Measurements from ENCODE around the gene FIS1. TPM values are rescaled to one million over a fixed set of nuclear protein-coding genes. Genes with fewer than 3 reads are reported as not detected.

FIS1 gene
- total RNA-seq, 1 donor from 2014 or later: 118 TPM

- DNase-seq (ENCODE audit: low spot score): no peak
- Mint-ChIP-seq H3K27me3 (ENCODE audit: low read depth) (no peaks in the 10 kb centered on the region), H3K36me3 (ENCODE audit: low read depth) (peaks cover 2% of the 10 kb centered on the region), H3K9me3 (ENCODE audit: low read depth) (no peaks in the 10 kb centered on the region), H3K27ac (ENCODE audit: unreplicated experiment) (peak within 1 kb of the TSS; percentile 63), H3K4me3 (ENCODE audit: unreplicated experiment) (no peak within 1 kb of the TSS), H3K4me1 (ENCODE audit: low read depth) (peaks cover 4% of the 10 kb centered on the region)
- TF ChIP-seq, protein P1, sequence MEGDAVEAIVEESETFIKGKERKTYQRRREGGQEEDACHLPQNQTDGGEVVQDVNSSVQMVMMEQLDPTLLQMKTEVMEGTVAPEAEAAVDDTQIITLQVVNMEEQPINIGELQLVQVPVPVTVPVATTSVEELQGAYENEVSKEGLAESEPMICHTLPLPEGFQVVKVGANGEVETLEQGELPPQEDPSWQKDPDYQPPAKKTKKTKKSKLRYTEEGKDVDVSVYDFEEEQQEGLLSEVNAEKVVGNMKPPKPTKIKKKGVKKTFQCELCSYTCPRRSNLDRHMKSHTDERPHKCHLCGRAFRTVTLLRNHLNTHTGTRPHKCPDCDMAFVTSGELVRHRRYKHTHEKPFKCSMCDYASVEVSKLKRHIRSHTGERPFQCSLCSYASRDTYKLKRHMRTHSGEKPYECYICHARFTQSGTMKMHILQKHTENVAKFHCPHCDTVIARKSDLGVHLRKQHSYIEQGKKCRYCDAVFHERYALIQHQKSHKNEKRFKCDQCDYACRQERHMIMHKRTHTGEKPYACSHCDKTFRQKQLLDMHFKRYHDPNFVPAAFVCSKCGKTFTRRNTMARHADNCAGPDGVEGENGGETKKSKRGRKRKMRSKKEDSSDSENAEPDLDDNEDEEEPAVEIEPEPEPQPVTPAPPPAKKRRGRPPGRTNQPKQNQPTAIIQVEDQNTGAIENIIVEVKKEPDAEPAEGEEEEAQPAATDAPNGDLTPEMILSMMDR (IDR thresholded peaks at IDR 0.05): no peak
Measured at GRCh38 chr7:101237206-101238067, 7.4 kb downstream of the FIS1 start, which contains the start of gene CLDN15. TSS of gene CLDN15 (minus strand) at chr7:101237802. CDS start at chr7:101237581, 221 bp downstream.

DNA sequence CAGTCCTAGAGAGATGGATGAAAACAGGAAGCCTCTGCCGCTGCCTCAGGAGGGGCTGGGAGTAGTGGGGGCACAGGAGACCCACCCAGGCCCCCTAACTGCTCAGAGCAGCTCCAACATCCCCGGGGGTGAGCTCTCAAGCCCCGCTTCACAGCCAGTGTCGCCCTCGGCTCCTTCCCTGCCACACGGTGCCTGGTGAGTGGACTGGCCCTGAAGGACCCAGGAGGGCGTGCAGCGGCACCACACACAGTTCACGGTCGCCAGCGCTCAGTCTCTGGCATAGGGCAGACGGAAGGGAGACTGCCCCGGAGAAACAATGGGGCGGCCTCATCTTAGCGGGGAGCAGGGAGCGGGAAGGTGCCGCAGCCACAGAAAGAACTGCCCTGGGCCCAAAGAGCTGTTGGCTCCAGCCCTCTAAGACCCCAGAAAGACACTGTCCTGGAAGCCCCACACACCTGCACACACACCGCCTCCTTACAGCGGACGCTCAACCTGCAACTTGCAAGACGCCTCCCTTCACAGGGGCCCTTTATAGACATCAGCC lies 8.5 kb downstream of the FIS1 start:
- Mint-ChIP-seq H3K9me3 (ENCODE audit: low read depth) (no peaks in the 10 kb centered on the region), H3K4me3 (ENCODE audit: unreplicated experiment) (no peak overlapping the region), H3K27ac (ENCODE audit: unreplicated experiment) (no peak overlapping the region), H3K27me3 (ENCODE audit: low read depth) (no peaks in the 10 kb centered on the region), H3K36me3 (ENCODE audit: low read depth) (peaks cover 2% of the 10 kb centered on the region), H3K4me1 (ENCODE audit: low read depth) (peaks cover 9% of the 10 kb centered on the region)
- no peak for DNase-seq (ENCODE audit: low spot score)
- TF ChIP-seq, protein P1 (IDR thresholded peaks at IDR 0.05): no peak

GRCh38 chr7:101235522-101235921 lies 9.4 kb downstream of the FIS1 start:
- peaks cover 9% of the 10 kb centered on the region for H3K4me1 Mint-ChIP-seq (ENCODE audit: low read depth)
- no peak overlapping the region for H3K4me3 Mint-ChIP-seq (ENCODE audit: unreplicated experiment)
- TF ChIP-seq, protein P1 (IDR thresholded peaks at IDR 0.05): no peak
- no peak for DNase-seq (ENCODE audit: low spot score)
- H3K27me3 Mint-ChIP-seq (ENCODE audit: low read depth): no peaks in the 10 kb centered on the region
- H3K36me3 Mint-ChIP-seq (ENCODE audit: low read depth): peaks cover 4% of the 10 kb centered on the region
- no peak overlapping the region for H3K27ac Mint-ChIP-seq (ENCODE audit: unreplicated experiment)
- no peaks in the 10 kb centered on the region for H3K9me3 Mint-ChIP-seq (ENCODE audit: low read depth)

DNA sequence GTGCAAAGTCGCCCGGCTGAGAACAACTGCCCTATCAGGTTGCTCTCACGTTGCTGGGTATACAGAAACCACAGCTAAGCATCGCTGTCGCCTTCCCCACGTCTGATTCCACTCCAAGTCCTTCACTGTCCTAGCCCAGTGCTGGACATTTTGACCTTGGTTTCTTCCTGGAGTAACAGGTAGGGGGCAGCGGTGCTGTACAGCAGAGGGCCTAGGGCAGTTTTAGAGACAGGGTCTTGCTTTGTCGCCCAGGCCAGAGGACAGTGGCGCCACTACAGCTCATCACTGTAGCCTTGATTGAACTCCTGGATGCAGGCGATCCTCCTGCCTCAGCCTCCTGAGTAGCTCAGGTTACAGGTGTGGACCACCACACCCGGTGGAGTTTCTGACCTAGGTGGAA lies 9.8 kb downstream of the FIS1 start:
- H3K4me3 Mint-ChIP-seq (ENCODE audit: unreplicated experiment): no peak overlapping the region
- peaks cover 3% of the 10 kb centered on the region for H3K36me3 Mint-ChIP-seq (ENCODE audit: low read depth)
- no peaks in the 10 kb centered on the region for H3K27me3 Mint-ChIP-seq (ENCODE audit: low read depth)
- no peaks in the 10 kb centered on the region for H3K9me3 Mint-ChIP-seq (ENCODE audit: low read depth)
- no peak overlapping the region for H3K27ac Mint-ChIP-seq (ENCODE audit: unreplicated experiment)
- DNase-seq (ENCODE audit: low spot score): no peak
- TF ChIP-seq, protein P1 (IDR thresholded peaks at IDR 0.05): peak; percentile 66
- H3K4me1 Mint-ChIP-seq (ENCODE audit: low read depth): peaks cover 9% of the 10 kb centered on the region

DNA sequence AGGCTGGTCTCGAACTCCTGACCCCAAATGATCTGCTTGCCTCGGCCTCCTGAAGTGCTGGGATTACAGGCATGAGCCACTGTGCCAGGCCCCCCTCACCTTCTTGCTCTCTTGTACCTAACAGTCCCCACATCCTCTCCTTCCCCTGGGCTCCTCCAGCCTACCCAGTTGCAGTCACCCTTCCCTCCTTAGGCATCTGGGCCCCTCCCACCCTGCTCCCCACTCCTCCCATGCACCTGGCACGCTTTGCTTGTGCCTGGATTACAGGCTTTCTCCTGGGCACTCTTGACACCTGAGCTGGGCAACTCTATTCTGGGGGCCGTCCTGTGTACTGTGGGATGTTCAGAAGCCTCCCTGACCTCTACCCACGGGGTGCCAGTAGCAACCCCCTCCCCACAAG lies 10.2 kb downstream of the FIS1 start:
- Mint-ChIP-seq H3K36me3 (ENCODE audit: low read depth) (peaks cover 3% of the 10 kb centered on the region), H3K4me1 (ENCODE audit: low read depth) (peaks cover 9% of the 10 kb centered on the region), H3K9me3 (ENCODE audit: low read depth) (no peaks in the 10 kb centered on the region), H3K4me3 (ENCODE audit: unreplicated experiment) (no peak overlapping the region), H3K27ac (ENCODE audit: unreplicated experiment) (no peak overlapping the region), H3K27me3 (ENCODE audit: low read depth) (no peaks in the 10 kb centered on the region)
- DNase-seq (ENCODE audit: low spot score): no peak
- TF ChIP-seq, protein P1 (IDR thresholded peaks at IDR 0.05): no peak

All from chondrocyte (in vitro differentiated cells).